Tibial nerve (tissue), 4 donors: Measurements from ENCODE around the gene SERTAD1.

Experiments
- EP300 ChIP-seq, 2 donors: sonication (generic); formaldehyde crosslinking; IDR thresholded peaks; one replicate each; pipeline ENCODE4 v1.6.1; 2017; ENCODE audit warnings: antibody characterized with exemption in 2 of 2, mild to moderate bottlenecking in 1 of 2
- POLR2A ChIP-seq, 2 donors: fragments of 450-650 bp; IDR thresholded peaks; one replicate each; pipeline ENCODE4 v1.6.1; 2017; ENCODE audit warnings: antibody characterized with exemption in 2 of 2, mild to moderate bottlenecking in 2 of 2, moderate library complexity in 2 of 2
- TF ChIP-seq, protein P1 (sequence below), 5 experiments: fragments of 200-600 bp in 3 of 5; fragments of 450-650 bp in 2 of 5; sonication (generic) in 3 of 5; IDR thresholded peaks; one replicate each; pipeline ENCODE4 v1.5.1; 2016 to 2019; ENCODE audit warnings: antibody characterized with exemption in 5 of 5, mild to moderate bottlenecking in 3 of 5, moderate library complexity in 2 of 5

DNA sequence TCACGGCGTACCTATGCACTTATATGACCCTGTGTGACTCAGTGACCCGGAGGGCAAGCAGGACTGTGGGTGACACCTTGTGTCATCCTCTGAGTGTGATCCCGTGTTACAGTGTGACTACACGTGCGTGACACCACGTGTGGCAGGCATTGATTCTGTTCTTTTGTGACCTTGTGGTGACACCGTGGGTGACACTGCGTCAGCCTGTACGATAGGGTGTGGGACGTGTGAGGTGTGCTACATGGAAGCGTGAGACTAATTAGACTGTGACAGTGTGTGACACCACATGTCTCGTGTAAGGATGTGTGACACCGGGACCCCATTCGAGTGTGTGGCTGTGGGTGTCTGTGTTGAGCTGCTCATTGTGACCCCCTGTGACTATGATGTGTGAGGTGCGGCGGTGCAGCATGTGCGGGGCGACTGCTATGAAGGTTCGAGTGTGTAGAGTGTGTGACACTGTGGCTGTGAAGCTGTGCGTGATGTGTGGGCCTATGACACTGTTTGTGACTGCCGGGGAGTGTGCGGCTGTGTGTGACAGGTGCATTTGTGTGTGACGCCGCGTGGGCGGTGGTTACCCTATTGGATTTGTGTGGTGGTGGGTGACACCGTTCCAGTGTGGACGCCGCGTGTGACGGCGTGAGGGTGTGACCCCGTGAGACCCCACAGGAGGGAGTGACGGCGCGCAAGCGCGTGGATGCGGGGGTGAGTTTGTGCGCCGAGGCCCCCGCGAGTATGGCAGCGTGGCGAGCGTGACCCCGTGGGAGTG, 40.6 kb upstream of the SERTAD1 start:
- TF ChIP-seq, protein P1, sequence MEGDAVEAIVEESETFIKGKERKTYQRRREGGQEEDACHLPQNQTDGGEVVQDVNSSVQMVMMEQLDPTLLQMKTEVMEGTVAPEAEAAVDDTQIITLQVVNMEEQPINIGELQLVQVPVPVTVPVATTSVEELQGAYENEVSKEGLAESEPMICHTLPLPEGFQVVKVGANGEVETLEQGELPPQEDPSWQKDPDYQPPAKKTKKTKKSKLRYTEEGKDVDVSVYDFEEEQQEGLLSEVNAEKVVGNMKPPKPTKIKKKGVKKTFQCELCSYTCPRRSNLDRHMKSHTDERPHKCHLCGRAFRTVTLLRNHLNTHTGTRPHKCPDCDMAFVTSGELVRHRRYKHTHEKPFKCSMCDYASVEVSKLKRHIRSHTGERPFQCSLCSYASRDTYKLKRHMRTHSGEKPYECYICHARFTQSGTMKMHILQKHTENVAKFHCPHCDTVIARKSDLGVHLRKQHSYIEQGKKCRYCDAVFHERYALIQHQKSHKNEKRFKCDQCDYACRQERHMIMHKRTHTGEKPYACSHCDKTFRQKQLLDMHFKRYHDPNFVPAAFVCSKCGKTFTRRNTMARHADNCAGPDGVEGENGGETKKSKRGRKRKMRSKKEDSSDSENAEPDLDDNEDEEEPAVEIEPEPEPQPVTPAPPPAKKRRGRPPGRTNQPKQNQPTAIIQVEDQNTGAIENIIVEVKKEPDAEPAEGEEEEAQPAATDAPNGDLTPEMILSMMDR (IDR thresholded peaks at IDR 0.05): peak in 1 of 5 experiments; percentile 8
- TF ChIP-seq EP300 (IDR thresholded peaks at IDR 0.05) (peak in 1 of 2 donors; percentile 43), POLR2A (IDR thresholded peaks at IDR 0.05) (no peak)
